Measurements from ENCODE around the gene VPS8.
A peak's percentile ranks its signal among the peaks of the same experiment; 100 is the strongest.

VPS8 gene

GRCh38 chr3:184815046-184815930 lies 3.3 kb downstream of the VPS8 start:
- H3K4me3 ChIP-seq (ENCODE audit: low read depth, low read length): no peak overlapping the region
- DNase-seq (ENCODE audit: low read depth): peak; percentile 74
- in situ Hi-C loops (cut with HindIII; ENCODE audit: low sequenced_read_pairs): no loop called here
- no peak for TF ChIP-seq CTCF (IDR thresholded peaks at IDR 0.05; ENCODE audit: low read depth, low read length, missing control alignments)

GRCh38 chr3:184816614-184817013 lies 4.6 kb downstream of the VPS8 start:
- in situ Hi-C loops (cut with HindIII; ENCODE audit: low sequenced_read_pairs): no loop called here
- DNase-seq (ENCODE audit: low read depth): no peak
- H3K4me3 ChIP-seq (ENCODE audit: low read depth, low read length): no peak overlapping the region
- TF ChIP-seq CTCF (IDR thresholded peaks at IDR 0.05; ENCODE audit: low read depth, low read length, missing control alignments): no peak

- in situ Hi-C loops (cut with HindIII; ENCODE audit: low sequenced_read_pairs): no loop called here
- TF ChIP-seq CTCF (IDR thresholded peaks at IDR 0.05; ENCODE audit: low read depth, low read length, missing control alignments): no peak
- no peak for DNase-seq (ENCODE audit: low read depth)
- no peak overlapping the region for H3K4me3 ChIP-seq (ENCODE audit: low read depth, low read length)
Observed at GRCh38 chr3:184820525-184820924, 8.6 kb downstream of the VPS8 start.

- in situ Hi-C loops (cut with HindIII; ENCODE audit: low sequenced_read_pairs): no loop called here
- no peak for TF ChIP-seq CTCF (IDR thresholded peaks at IDR 0.05; ENCODE audit: low read depth, low read length, missing control alignments)
- no peak for DNase-seq (ENCODE audit: low read depth)
- no peak overlapping the region for H3K4me3 ChIP-seq (ENCODE audit: low read depth, low read length)
Observed at GRCh38 chr3:184821034-184821433, 9.1 kb downstream of the VPS8 start.

GRCh38 chr3:184822081-184822480 lies 10.1 kb downstream of the VPS8 start:
- H3K4me3 ChIP-seq (ENCODE audit: low read depth, low read length): no peak overlapping the region
- TF ChIP-seq CTCF (IDR thresholded peaks at IDR 0.05; ENCODE audit: low read depth, low read length, missing control alignments): no peak
- in situ Hi-C loops (cut with HindIII; ENCODE audit: low sequenced_read_pairs): no loop called here
- no peak for DNase-seq (ENCODE audit: low read depth)

- H3K4me3 ChIP-seq (ENCODE audit: low read depth, low read length): no peak overlapping the region
- TF ChIP-seq CTCF (IDR thresholded peaks at IDR 0.05; ENCODE audit: low read depth, low read length, missing control alignments): no peak
- in situ Hi-C loops (cut with HindIII; ENCODE audit: low sequenced_read_pairs): no loop called here
- DNase-seq (ENCODE audit: low read depth): no peak
Observed at GRCh38 chr3:184822654-184823053, 10.7 kb downstream of the VPS8 start.
